Cardiac muscle cell (in vitro differentiated cells and primary cell): ENCODE results near the gene S1PR2. TPM values are rescaled to one million over a fixed set of nuclear protein-coding genes. Genes with fewer than 3 reads are reported as not detected.

Source experiments
- DNase-seq, 2 donors: peaks; one replicate each; pipeline versions ENCODE4 v3.0.0 to v3.0.0-alpha.2; 2010 to 2017; ENCODE audit warnings: low read depth in 1 of 2, low spot score in 1 of 2
- H3K27ac ChIP-seq: fragments of 200-600 bp; sonication (generic); 2 replicates; pipeline ENCODE4 v1.5.1; 2016
- H3K27me3 ChIP-seq: fragments of 200-600 bp; sonication (generic); 2 replicates; pipeline ENCODE4 v1.6.0; 2016; ENCODE audit warnings: control low read depth
- H3K36me3 ChIP-seq: fragments of 200-600 bp; sonication (generic); 2 replicates; pipeline ENCODE4 v1.5.1; 2016; ENCODE audit warnings: control low read depth
- H3K4me1 ChIP-seq: fragments of 200-600 bp; sonication (generic); 2 replicates; pipeline ENCODE4 v1.8.1; 2017; ENCODE audit warnings: low read depth, mild to moderate bottlenecking, mixed run types
- H3K4me3 ChIP-seq: fragments of 200-600 bp; sonication (generic); 2 replicates; pipeline ENCODE4 v1.5.1; 2016; ENCODE audit warnings: mild to moderate bottlenecking
- H3K9me3 ChIP-seq: fragments of 200-600 bp; sonication (generic); 2 replicates; pipeline ENCODE4 v1.5.1; 2017; ENCODE audit warnings: low read depth, mild to moderate bottlenecking, control low read depth
- polyA plus RNA-seq: library from polyadenylated mRNA; unstranded; fragments of >200 nt; fragmentation: Nextera tagmentation; extraction: Ambion mirVana; gene quantifications from 2 replicates; pipeline ENCODE4 v1.2.1, GENCODE V29; 2016
- total RNA-seq: library from RNA; depleted of rRNA; stranded (reverse); fragments of >200 nt; gene quantifications from 2 replicates; pipeline ENCODE4 v1.2.3, GENCODE V29; 2016
- TF ChIP-seq, protein P1 (sequence below): IDR thresholded peaks from 2 replicates; pipeline ENCODE4 v1.5.1; 2012; ENCODE audit warnings: low read depth, mild to moderate bottlenecking, low read length

The S1PR2 gene
- total and polyA plus RNA-seq, 2 experiments from 2014 or later, result 1.8 to 5.7 TPM

DNA sequence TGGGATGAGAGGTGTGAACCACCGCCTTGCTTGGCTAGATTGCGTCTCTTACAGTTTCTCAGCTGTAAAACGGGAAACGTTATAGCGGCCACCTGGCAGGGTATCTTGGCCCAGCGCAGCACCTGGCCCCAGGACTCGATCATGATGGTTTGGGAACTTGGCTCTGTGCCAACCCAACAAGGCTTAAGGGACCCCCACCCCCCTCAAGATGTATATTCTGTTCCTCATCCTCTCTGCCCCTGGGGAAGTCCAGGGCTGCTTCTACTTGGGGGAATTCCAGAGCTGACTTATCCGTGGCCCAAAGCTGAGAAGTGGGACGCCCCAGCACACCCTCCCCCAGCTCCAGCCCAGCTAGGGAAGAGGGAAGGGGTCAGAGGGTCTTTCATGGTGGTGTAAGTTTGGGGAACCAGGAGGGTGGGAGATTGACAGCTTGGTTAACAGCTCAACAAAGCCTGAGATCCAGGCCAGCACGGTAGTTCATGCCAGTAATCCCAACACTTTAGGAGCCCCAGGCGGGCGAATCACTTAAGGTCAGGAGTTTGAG, 40.5 kb upstream of the S1PR2 start:
- H3K27me3 ChIP-seq, result peaks cover 33% of the 10 kb centered on the region
- H3K4me3 ChIP-seq, result no peak overlapping the region
- no peaks in the 10 kb centered on the region for H3K36me3 ChIP-seq
- no peaks in the 10 kb centered on the region for H3K4me1 ChIP-seq
- TF ChIP-seq, protein P1, sequence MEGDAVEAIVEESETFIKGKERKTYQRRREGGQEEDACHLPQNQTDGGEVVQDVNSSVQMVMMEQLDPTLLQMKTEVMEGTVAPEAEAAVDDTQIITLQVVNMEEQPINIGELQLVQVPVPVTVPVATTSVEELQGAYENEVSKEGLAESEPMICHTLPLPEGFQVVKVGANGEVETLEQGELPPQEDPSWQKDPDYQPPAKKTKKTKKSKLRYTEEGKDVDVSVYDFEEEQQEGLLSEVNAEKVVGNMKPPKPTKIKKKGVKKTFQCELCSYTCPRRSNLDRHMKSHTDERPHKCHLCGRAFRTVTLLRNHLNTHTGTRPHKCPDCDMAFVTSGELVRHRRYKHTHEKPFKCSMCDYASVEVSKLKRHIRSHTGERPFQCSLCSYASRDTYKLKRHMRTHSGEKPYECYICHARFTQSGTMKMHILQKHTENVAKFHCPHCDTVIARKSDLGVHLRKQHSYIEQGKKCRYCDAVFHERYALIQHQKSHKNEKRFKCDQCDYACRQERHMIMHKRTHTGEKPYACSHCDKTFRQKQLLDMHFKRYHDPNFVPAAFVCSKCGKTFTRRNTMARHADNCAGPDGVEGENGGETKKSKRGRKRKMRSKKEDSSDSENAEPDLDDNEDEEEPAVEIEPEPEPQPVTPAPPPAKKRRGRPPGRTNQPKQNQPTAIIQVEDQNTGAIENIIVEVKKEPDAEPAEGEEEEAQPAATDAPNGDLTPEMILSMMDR, result no peak
- DNase-seq, result peak in 1 of 2 donors; percentile 51
- no peaks in the 10 kb centered on the region for H3K9me3 ChIP-seq
- no peak overlapping the region for H3K27ac ChIP-seq

DNA sequence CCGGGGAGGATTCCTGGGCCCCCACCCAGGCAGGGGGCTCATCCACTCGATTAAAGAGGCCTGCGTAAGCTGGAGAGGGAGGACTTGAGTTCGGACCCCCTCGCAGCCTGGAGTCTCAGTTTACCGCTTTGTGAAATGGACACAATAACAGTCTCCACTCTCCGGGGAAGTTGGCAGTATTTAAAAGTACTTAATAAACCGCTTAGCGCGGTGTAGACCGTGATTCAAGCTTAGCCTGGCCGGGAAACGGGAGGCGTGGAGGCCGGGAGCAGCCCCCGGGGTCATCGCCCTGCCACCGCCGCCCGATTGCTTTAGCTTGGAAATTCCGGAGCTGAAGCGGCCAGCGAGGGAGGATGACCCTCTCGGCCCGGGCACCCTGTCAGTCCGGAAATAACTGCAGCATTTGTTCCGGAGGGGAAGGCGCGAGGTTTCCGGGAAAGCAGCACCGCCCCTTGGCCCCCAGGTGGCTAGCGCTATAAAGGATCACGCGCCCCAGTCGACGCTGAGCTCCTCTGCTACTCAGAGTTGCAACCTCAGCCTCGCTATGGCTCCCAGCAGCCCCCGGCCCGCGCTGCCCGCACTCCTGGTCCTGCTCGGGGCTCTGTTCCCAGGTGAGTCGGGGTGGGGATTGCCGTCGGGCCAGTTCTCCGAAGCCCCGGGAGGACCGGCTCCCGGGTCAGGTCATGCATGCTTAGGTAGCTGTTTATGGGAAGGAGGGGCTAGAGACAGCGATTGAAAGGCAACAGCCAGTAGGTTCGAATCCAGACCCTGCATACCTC, 39.7 kb upstream of the S1PR2 start, which contains the start of gene ICAM1:
Gene ICAM1 (plus strand): TSS at position 505 of the 779 bp plus-strand sequence. CDS start 40 bp downstream, at position 545.
- peak in 1 of 2 donors; percentile 95 for DNase-seq
- TF ChIP-seq, protein P1, result no peak
- peak within 1 kb of the TSS; percentile 25 for H3K4me3 ChIP-seq
- no peaks in the 10 kb centered on the region for H3K4me1 ChIP-seq
- H3K27me3 ChIP-seq, result peaks cover 33% of the 10 kb centered on the region
- H3K9me3 ChIP-seq, result no peaks in the 10 kb centered on the region
- H3K27ac ChIP-seq, result no peak within 1 kb of the TSS
- no peaks in the 10 kb centered on the region for H3K36me3 ChIP-seq

DNA sequence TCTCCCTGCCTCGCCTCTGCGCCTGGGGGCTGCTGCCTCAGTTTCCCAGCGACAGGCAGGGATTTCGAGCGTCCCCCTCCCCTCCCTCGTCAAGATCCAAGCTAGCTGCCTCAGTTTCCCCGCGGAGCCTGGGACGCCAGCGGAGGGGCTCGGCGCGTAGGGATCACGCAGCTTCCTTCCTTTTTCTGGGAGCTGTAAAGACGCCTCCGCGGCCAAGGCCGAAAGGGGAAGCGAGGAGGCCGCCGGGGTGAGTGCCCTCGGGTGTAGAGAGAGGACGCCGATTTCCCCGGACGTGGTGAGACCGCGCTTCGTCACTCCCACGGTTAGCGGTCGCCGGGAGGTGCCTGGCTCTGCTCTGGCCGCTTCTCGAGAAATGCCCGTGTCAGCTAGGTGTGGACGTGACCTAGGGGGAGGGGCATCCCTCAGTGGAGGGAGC, 39.1 kb upstream of the S1PR2 start:
- H3K27ac ChIP-seq, result no peak overlapping the region
- DNase-seq, result peak in 1 of 2 donors; percentile 68
- H3K27me3 ChIP-seq, result peaks cover 33% of the 10 kb centered on the region
- no peaks in the 10 kb centered on the region for H3K9me3 ChIP-seq
- TF ChIP-seq, protein P1, result no peak
- no peaks in the 10 kb centered on the region for H3K36me3 ChIP-seq
- H3K4me3 ChIP-seq, result peak overlapping the region; percentile 25
- H3K4me1 ChIP-seq, result no peaks in the 10 kb centered on the region

DNA sequence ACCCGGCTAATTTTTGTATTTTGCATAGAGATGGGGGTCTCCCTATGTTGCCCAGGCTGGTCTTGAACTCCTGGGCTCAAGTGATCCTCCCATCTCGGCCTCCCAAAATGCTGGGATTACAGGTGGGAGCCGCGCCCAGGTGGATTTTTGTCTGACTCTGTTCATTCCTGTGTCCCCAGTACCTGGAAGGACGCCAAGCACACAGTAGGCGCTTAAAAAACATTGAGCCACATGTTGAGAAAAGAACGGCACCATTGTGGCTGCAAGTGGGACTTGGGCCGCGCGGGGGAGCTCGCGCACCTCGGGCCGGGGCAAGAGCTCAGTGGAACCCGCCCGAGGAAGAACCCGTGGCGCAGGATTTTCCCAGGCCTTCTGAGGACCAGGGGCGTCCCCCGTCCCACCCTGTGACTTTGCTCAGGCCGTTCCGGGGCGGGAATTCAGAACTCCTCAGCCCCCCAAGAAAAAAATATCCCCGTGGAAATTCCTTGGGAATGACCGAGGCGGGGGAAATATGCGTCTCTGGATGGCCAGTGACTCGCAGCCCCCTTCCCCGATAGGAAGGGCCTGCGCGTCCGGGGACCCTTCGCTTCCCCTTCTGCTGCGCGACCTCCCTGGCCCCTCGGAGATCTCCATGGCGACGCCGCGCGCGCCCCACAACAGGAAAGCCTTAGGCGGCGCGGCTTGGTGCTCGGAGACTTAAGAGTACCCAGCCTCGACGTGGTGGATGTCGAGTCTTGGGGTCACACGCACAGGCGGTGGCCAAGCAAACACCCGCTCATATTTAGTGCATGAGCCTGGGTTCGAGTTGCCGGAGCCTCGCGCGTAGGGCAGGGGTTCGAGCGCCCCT, 38.4 kb upstream of the S1PR2 start:
- Histone ChIP-seq H3K4me3 (peak overlapping the region; percentile 25), H3K36me3 (no peaks in the 10 kb centered on the region), H3K9me3 (no peaks in the 10 kb centered on the region), H3K4me1 (no peaks in the 10 kb centered on the region), H3K27ac (no peak overlapping the region), H3K27me3 (peaks cover 33% of the 10 kb centered on the region)
- peak; percentile 86 to 88 for DNase-seq
- TF ChIP-seq, protein P1, result peak; percentile 92

DNA sequence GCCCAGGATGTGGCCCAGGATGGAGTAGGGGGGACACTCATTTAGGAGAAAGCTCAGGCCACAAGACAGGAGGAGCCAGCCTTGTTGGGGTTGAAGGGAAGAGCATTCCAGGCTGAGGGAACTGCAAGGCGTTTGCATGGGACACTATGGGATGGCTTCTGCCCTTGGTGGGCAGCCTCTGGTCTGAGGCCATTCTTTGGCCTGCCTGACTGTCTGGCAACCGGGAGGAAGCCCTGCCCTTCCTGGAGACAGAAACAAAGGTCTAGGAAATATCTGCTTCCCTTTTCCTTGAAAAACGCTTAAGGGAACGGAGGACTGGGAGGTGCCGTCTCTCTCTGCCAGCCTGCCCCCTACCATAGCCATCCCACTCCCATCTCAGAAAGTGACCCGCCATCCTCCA, 36.9 kb upstream of the S1PR2 start:
- TF ChIP-seq, protein P1, result no peak
- H3K27me3 ChIP-seq, result peaks cover 33% of the 10 kb centered on the region
- no peak for DNase-seq

More for the DNA sequence above, 36.9 kb upstream of the S1PR2 start:
- Histone ChIP-seq H3K27ac (no peak overlapping the region), H3K9me3 (no peaks in the 10 kb centered on the region), H3K4me1 (no peaks in the 10 kb centered on the region), H3K36me3 (no peaks in the 10 kb centered on the region), H3K4me3 (no peak overlapping the region)
